Hematopoietic multipotent progenitor cell treated with erythropoietin and hydrocortisone succinate and interleukin-3 and kit ligand, for 17 days (in vitro differentiated cells): ENCODE data around the gene MAPK8.

Source experiments
- DNase-seq: peaks from one replicate; pipeline ENCODE4 v3.0.0-alpha.2; 2015; ENCODE audit warnings: low spot score

The MAPK8 gene

DNA sequence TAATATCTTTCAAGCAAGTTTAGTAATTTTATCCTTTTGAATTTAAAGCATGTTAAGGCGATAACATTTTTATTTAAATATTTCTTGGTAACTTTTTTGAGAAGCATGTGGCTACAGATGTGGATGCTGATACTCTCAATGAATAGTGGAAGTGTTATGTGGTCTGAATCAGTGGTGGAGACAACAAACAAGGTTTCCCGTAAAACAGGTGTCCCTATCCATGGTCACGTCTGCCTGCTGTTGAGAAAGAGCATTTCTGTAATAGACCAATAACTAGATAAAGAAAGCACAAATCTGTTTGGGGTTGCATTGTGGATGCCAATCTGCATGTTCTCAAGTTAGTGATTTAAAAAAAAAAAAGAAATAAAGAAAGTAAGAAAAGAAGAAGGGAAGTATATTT is 13.9 kb upstream of the MAPK8 start:
- no peak for DNase-seq

GRCh38 chr10:48294431-48294830 is 12.0 kb upstream of the MAPK8 start:
- no peak for DNase-seq

DNA sequence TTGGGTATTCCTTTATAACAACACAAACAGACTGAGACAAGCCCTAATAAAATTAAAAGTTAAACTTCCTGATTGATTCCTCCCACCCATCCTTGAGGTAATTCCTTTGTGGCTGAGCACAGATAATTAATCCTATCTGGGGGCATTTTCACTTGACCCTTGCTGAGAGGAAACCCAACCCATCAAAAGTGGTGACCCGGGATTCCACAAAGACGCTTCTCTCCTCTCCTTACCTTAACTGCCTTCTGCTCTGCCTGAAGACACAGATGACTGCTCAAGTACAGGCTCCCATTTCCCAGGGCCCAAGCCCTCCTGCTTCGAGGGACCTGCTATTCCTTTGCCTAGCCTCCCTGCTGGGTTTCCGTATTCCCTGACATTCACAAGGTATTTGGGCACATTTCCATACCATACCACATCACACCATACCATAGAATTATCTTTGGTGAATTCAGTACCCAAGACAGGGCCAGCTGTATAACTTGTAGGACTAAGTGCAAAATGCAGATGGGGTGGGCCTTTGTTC is 9.8 kb upstream of the MAPK8 start:
- no peak for DNase-seq

DNA sequence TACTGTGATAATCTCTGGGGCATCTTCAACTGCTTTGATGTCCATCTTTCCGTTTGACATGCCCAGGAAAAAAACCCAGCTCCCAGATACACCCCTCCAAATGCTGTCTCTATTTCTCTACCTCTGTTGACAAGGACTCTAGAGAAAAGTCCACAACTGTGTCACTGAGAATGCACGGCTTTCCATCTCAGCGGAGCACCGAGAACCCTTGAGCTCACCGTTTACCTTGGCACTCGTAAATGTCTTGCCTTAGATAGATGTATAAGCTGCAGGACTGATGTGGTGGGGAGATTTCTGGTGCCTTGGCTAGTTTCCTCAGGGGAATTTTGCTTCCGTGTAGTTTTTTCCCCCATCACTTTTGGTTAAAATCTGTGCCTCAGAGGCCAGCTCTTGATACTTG is 7.4 kb upstream of the MAPK8 start:
- no peak for DNase-seq

DNA sequence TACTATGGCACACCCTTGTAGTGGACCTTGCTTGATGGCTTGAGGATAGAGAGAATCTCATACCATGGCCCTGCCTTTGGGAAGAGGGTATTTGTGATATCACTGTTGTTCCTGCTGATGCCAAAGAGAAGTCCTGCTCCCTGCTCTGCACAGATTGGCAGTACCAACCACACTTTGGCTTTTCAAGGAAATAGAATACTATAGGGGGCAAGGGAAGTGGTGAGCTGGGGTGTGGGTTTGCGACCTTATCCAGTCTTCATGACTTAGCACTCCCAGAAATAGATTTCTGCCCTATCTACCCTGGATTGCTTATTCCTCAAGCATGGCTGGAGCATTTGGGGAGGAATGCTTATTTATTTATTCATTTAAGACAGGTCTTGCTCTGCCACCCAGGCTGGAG is 6.8 kb upstream of the MAPK8 start:
- DNase-seq = no peak

GRCh38 chr10:48300556-48300955 is 5.9 kb upstream of the MAPK8 start:
- DNase-seq = no peak

DNA sequence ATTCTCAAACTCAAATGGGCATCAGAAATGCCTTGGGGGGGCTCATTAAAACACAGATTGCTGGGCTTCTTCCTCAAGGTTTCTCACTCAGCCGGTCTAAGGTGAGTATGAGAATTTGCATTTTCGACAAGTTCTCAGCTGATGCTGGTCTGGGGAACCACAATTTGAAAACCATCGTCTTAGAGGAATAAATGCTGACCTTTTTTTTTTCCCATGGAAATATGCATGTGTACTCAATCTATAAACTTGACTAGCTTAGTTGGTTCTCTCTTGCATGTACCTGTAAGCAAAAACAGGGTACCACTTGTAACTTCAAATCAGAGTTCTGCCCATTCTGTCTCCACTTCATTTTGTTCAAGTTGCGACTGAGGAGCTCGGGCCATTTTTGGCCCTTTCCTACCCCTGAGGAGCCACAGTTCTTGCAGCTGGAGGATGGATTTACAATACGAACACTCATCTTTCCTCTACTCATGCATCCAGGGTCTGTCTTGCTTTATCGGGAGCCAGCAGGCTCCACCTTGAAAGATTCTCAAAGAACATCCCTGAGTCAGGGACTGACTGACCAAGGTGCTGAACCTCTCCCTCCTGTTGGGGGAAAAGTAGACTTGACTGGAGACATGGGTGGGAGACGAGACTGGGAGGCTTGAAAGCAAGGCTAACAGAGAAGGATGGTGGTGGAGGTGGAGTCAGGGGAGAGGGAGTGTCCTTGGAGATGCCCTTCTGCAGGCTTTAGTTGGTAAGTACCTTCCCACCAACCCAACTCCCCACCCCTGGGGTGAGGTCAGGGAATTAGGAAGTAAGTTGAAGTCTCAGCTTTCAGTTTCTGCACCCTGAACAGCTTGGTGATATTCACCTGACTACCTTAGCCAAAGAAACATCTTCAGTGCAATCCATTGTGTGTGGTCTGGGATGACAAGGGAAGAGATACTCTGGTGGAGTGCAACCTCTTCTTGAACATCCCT is 3.7 kb upstream of the MAPK8 start:
- no peak for DNase-seq

- no peak for DNase-seq
These were observed 592 bp upstream of the MAPK8 start for GRCh38 chr10:48305905-48306264.

DNA sequence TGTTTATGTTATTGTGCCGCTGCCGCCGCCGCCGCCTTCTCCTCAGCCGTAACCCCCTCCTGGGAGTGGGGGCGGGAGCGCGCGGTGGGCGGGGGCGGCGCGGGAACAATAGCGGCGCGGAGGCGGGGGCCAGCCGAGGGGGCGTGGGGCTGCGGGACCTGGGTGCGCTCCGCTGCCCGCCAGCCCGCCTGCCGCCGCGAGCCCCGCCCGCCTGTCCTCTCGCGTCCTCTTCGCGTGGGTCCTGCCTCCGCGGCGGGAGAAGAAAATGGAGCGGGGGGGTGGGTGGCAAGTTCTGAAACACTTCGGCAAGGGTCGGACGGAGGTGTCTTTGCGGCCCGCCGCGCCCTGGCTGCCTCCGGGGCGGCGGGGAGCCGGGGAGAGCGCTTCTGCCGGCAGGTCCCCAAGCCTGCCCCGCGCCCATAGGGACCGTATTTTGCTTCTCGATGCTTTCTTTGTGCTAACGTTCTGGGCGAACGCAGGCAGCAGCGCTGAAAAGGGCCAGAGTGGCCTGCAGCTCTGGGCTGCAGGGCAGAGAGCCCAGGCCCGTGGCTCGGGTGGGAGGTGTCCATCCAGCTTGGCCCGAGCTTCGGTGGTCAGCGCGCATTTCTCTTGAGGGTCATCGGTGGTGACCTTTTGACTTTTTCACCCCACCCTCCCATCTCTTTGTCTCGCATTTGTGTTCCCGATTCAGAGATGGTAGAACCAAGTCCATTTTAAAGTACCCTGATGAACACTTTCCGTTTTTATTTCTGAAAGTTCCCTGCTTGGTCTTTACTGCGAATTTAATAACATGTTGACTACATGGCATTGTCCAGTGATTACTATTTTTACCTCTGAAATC is 613 bp downstream of the MAPK8 start:
- DNase-seq = no peak

- no peak for DNase-seq
These were observed 1.2 kb downstream of the MAPK8 start for GRCh38 chr10:48307711-48308018.

GRCh38 chr10:48309711-48310226 is 3.3 kb downstream of the MAPK8 start:
- DNase-seq = peak; percentile 28

DNA sequence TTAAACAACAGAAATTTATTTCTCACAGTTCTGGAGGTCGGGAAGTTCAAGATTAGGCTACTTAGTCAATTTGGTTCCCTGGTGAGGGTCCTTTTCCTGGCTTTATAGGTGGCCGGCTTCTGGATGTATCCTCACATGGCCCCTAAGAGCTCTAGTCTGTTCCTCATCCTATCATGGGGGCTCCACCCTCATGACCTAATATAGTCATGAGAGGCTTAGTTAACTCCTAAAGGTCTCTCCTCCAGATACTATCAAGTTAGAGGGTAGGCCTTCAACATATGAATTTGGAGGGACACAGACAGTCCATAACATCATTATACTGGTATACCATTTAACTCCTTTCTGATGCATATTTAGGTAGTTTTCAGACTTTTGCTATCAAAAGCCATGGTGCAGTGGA is 7.6 kb downstream of the MAPK8 start:
- DNase-seq = no peak

- DNase-seq = no peak
These were observed 9.8 kb downstream of the MAPK8 start for GRCh38 chr10:48316236-48316635.

DNA sequence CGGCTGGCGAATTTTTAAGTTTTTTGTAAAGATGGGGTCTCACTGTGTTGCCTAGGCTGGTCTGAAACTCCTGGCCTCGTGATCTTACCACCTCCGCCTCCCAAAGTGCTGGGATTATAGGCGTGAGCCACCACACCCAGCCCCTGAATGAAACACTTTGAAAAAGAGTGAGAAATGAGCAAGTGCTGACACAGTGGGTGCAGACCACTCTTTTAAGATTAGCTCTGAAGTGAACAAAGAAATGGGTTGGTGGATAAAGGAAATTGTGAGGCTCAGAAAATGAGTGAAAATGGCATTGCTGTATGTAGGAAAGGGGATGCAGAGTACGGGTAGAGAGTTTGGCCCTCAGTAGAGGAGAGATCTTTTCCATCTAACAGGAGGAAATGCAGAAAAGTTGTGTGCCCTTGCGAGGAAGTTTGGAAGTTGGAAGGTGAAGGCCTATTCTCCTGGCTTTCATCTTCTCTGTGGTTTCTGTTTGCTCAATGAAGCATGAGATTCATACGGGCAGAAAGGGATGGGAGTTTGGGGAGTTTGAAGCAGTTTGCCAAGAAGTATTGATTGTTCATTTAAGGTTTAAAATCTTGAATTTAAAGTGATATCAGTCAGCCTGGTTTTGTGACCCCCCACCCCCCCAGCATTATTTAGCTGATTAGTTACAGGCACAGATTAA is 11.0 kb downstream of the MAPK8 start:
- no peak for DNase-seq

DNA sequence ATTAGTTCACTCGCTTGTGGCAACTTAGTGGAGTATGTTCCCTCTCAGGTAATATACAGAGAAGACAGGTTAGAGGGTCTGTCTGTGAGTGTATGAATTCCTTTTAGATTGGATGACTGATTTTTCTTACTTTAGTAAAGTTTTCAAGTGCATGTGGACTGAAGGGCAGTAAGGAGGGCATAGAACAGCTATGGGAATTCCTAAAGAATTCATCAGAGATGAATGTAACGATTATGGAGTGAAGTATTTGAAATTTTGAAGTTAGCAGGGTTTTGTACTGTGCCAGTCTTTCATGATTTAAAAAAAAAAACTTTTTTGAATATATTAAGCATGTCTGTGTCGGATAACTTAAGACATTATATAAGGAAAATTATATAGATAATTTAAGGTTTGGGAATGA is 15.5 kb downstream of the MAPK8 start:
- no peak for DNase-seq

GRCh38 chr10:48324580-48324979 is 18.1 kb downstream of the MAPK8 start:
- no peak for DNase-seq

DNA sequence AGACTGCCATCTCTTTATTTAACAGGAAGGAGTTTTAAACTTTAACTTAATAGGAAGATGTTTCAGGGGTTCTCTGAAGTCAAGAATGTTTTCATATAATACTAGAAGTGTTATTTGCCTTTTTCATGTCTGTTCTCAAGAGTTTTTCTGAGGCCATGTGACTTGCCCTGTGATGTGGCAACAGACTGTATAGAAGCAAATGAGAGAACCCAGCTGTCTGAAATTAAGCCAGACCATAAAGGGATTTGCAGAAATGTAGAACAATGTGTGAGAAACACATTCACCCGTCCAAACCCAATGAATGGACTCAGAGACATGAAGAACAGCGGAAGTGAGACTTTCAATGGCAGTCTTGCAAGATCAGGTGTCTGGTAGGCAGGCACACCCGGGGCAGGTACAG is 23.8 kb downstream of the MAPK8 start:
- DNase-seq = no peak

GRCh38 chr10:48331436-48331835 is 25.0 kb downstream of the MAPK8 start:
- DNase-seq = no peak

DNA sequence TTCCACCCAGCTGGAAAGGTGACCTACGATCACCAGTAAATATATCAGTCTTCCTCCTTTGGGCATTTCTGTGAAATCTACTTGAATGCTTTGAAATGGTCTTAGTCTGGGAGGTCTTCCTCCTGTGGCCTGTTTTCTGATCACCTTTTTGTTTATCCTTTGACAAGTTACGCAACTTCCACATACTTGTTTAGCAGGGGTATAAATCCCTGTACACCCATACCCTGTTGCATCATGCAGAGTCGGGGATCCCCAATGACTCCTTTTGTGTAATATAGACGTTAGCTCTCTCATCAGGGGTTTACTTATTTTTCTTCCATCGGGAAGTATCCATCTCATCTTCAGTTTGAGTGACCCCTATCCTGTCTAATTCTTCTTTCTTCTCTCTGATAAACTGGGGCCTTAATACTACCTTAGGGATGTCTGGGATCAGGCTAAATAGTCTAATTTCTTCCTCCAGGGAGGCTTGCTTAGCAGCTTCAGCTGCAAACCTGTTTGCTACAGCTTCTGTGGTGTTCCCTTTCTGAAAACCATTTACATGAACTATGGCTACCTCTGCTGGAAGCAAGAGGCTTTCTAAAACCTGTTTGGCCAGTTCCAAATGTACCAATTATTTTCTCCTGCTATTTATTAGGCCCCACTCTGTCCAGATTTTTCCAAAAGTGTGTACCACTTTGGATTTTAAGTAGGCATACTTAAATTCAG is 25.8 kb downstream of the MAPK8 start:
- no peak for DNase-seq

DNA sequence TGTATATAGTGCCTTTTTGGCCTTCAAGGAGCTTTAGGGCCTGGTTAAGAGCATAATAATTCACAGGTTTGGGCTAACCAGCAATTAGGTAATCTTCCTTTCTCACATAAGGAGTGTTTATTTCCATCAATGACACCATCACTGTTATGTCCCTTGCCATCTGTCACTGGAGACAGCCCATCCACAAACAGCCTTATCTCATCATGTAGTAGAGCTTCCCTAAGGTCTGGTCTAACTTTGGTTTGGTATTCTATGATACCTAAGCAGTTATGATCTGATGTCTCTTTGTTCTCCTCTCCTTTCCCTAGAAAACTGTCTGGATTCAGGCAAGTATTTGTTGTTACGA is 26.4 kb downstream of the MAPK8 start:
- DNase-seq = no peak

DNA sequence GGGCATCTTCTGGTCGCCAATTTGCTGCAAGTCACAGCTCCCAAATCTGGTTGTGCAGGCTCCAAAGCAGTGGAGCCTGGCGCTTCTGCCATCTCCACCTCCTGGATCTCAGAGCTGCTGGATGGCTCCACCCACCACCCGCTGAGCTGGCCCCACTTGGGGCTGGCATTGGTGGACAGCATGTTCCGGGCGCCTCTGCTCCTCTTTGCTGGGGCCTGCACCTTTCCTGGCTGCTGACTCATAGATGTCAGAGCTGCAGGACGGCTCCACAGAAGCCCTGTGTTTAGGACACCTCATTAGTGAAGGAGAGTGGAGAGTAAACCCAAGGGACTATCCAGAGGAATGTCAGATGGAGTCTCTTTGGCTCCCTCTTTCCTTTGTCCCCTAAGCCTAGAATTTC is 27.4 kb downstream of the MAPK8 start:
- DNase-seq = no peak

- no peak for DNase-seq
These were observed 29.3 kb downstream of the MAPK8 start for GRCh38 chr10:48335788-48336187.
